ENCODE results near the gene NCAM2.

Gene NCAM2

GRCh38 chr21:21025742-21026141 lies 27.5 kb downstream of the NCAM2 start:
- Histone ChIP-seq H3K27ac (no peak overlapping the region), H3K27me3 (no peaks in the 10 kb centered on the region), H3K4me1 (no peaks in the 10 kb centered on the region), H3K9me3 (no peaks in the 10 kb centered on the region), H4K20me1 (no peaks in the 10 kb centered on the region), H3K36me3 (no peaks in the 10 kb centered on the region), H3K9ac (no peak overlapping the region), H3K4me3 (no peak overlapping the region), H3K4me2 (no peak overlapping the region)
- no peak for TF ChIP-seq Cebpa-rat (IDR thresholded peaks at IDR 0.05)

DNA sequence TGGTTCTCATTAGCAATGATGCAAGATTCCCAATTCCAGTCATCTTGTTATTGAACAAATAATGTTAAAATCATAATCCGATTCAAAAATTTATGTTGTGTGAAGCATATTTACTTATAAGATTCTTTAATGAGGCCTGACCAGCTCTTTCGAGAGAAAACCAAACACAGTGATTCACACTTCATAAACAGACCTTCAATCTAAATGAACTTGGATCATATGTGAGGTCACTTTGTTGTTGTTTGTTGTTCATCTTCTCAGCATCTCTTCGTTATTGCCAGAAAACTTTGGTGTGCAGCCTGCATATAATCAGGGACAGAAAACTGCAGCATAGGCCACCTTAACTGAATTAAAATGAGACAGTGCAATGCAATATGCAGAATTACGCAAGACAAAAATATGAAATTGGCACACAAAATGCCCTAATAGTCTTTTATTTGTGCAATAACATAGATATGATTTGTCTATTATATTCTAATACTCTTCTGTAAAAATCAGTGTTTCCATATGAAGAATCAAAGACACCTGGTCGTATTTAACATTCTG lies 30.1 kb downstream of the NCAM2 start:
- Histone ChIP-seq H4K20me1 (no peaks in the 10 kb centered on the region), H3K36me3 (no peaks in the 10 kb centered on the region), H3K27ac (no peak overlapping the region), H3K4me1 (no peaks in the 10 kb centered on the region), H3K4me2 (no peak overlapping the region), H3K9ac (no peak overlapping the region), H3K4me3 (no peak overlapping the region), H3K27me3 (no peaks in the 10 kb centered on the region), H3K9me3 (no peaks in the 10 kb centered on the region)
- no peak; the same call in 1 of the 2 replicates for TF ChIP-seq Cebpa-rat (IDR thresholded peaks at IDR 0.05)

DNA sequence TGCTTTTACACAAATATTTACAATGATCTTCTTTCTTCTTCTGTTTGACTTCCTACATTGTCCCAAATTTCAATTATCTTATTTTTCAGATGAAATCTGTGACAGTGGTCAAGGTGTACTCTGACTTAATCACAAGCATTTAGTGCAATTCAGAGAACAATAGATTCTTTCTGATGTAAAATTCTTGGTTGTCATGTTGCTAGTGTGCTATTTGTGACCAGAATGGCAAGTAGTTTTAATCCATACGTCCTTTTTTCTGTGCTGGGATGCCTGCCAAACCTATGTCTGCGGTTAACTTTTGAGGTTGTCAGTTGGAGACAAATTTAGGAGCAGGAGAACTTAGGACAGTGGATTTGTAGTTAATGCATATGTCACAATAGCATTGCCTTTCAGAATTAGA lies 31.0 kb downstream of the NCAM2 start:
- H3K4me3 ChIP-seq: no peak overlapping the region
- no peaks in the 10 kb centered on the region for H4K20me1 ChIP-seq
- no peak overlapping the region for H3K4me2 ChIP-seq
- H3K27me3 ChIP-seq: no peaks in the 10 kb centered on the region
- no peaks in the 10 kb centered on the region for H3K9me3 ChIP-seq
- H3K27ac ChIP-seq: no peak overlapping the region
- no peaks in the 10 kb centered on the region for H3K4me1 ChIP-seq
- no peak overlapping the region for H3K9ac ChIP-seq
- no peaks in the 10 kb centered on the region for H3K36me3 ChIP-seq
- TF ChIP-seq Cebpa-rat (IDR thresholded peaks at IDR 0.05): no peak

DNA sequence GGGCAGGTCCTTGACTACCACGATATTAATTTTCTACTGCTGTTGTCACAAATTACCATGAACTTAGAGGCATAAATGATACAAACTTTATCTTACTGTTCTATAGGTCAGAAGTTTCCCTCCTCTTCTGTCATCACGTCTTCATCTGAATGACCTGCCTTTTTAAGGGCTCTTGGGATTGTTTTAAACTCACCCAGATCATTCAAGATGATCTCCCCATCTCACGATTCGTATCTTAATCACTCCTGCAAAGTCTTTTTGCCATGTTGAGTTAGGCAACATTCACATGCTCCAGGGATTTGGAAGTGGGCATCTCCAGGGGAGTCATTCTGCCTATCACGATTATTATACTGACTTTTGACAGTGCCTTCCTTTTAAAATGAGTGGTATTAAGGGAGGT lies 32.1 kb downstream of the NCAM2 start:
- no peaks in the 10 kb centered on the region for H3K36me3 ChIP-seq
- H3K27ac ChIP-seq: no peak overlapping the region
- no peak overlapping the region for H3K4me3 ChIP-seq
- H3K9ac ChIP-seq: no peak overlapping the region
- no peaks in the 10 kb centered on the region for H3K9me3 ChIP-seq
- no peaks in the 10 kb centered on the region for H3K27me3 ChIP-seq
- no peak overlapping the region for H3K4me2 ChIP-seq
- H3K4me1 ChIP-seq: no peaks in the 10 kb centered on the region
- TF ChIP-seq Cebpa-rat (IDR thresholded peaks at IDR 0.05): no peak
- H4K20me1 ChIP-seq: no peaks in the 10 kb centered on the region

GRCh38 chr21:21034036-21034435 lies 35.8 kb downstream of the NCAM2 start:
- no peak overlapping the region for H3K4me2 ChIP-seq

DNA sequence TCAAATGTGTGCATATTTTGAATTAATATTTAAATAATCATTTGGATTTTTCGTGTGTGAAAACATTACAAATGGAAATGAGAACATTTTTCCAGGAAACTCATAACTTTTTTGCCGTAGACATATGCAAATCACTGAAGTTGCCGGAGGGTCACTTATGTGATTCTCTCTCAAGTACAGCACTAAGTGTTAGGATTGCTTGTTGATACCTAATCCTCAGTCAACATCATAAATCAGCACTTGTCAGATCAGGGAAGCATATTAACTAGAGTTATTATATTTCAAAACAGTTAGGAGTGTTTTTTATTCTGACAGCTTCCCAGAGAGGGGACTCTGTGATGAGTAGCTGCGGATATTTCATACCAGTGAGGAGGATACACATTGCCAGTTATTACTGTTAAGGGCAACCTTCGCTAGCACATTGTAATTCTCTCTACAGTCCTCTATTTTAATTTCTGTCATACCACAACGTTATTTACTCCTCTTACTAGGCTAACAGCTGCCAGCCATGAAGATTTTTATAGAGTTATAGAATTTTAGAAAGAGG lies 41.5 kb downstream of the NCAM2 start:
- H4K20me1 ChIP-seq: no peaks in the 10 kb centered on the region
- no peak overlapping the region for H3K27ac ChIP-seq
- no peaks in the 10 kb centered on the region for H3K4me1 ChIP-seq
- no peak overlapping the region for H3K4me3 ChIP-seq
- no peak for TF ChIP-seq Cebpa-rat (IDR thresholded peaks at IDR 0.05)
- no peak overlapping the region for H3K9ac ChIP-seq
- H3K27me3 ChIP-seq: no peaks in the 10 kb centered on the region
- no peaks in the 10 kb centered on the region for H3K9me3 ChIP-seq
- no peak overlapping the region for H3K4me2 ChIP-seq
- no peaks in the 10 kb centered on the region for H3K36me3 ChIP-seq

More at GRCh38 chr21:21034036-21034435, 35.8 kb downstream of the NCAM2 start:
- H3K36me3 ChIP-seq: no peaks in the 10 kb centered on the region
- no peaks in the 10 kb centered on the region for H3K9me3 ChIP-seq
- no peak overlapping the region for H3K4me3 ChIP-seq
- H3K27ac ChIP-seq: no peak overlapping the region
- no peaks in the 10 kb centered on the region for H4K20me1 ChIP-seq
- TF ChIP-seq Cebpa-rat (IDR thresholded peaks at IDR 0.05): no peak
- H3K4me1 ChIP-seq: no peaks in the 10 kb centered on the region
- H3K27me3 ChIP-seq: no peaks in the 10 kb centered on the region
- no peak overlapping the region for H3K9ac ChIP-seq

DNA sequence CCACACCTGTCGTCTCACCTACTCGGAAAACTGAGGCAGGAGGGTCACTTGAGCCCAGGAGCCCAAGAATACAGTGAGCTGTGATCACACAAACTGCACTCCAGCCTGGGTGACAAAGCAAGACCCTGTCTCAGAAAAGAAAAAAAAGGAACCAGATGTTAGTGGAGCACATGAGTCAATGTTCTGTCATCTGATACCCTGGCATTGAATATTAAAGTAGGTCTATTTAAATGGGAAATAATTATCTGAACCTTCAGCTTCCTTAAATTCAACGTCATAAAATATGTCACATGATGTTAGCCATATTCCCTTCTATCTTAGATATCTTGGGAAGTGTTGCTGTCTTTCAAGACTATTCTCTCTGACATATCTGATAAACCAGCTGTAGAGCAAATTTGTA lies 47.3 kb downstream of the NCAM2 start:
- H3K4me2 ChIP-seq: no peak overlapping the region
- no peaks in the 10 kb centered on the region for H3K9me3 ChIP-seq
- H3K4me1 ChIP-seq: no peaks in the 10 kb centered on the region
- H3K36me3 ChIP-seq: no peaks in the 10 kb centered on the region
- no peak overlapping the region for H3K4me3 ChIP-seq
- no peak for TF ChIP-seq Cebpa-rat (IDR thresholded peaks at IDR 0.05)
- no peak overlapping the region for H3K27ac ChIP-seq
- H3K9ac ChIP-seq: no peak overlapping the region
- H3K27me3 ChIP-seq: no peaks in the 10 kb centered on the region
- no peaks in the 10 kb centered on the region for H4K20me1 ChIP-seq

GRCh38 chr21:21046063-21046462 lies 47.9 kb downstream of the NCAM2 start:
- H3K27ac ChIP-seq: no peak overlapping the region
- H3K9ac ChIP-seq: no peak overlapping the region
- no peaks in the 10 kb centered on the region for H3K9me3 ChIP-seq
- TF ChIP-seq Cebpa-rat (IDR thresholded peaks at IDR 0.05): no peak
- no peak overlapping the region for H3K4me3 ChIP-seq
- no peaks in the 10 kb centered on the region for H3K36me3 ChIP-seq
- no peaks in the 10 kb centered on the region for H4K20me1 ChIP-seq
- no peaks in the 10 kb centered on the region for H3K27me3 ChIP-seq
- H3K4me2 ChIP-seq: no peak overlapping the region
- no peaks in the 10 kb centered on the region for H3K4me1 ChIP-seq

DNA sequence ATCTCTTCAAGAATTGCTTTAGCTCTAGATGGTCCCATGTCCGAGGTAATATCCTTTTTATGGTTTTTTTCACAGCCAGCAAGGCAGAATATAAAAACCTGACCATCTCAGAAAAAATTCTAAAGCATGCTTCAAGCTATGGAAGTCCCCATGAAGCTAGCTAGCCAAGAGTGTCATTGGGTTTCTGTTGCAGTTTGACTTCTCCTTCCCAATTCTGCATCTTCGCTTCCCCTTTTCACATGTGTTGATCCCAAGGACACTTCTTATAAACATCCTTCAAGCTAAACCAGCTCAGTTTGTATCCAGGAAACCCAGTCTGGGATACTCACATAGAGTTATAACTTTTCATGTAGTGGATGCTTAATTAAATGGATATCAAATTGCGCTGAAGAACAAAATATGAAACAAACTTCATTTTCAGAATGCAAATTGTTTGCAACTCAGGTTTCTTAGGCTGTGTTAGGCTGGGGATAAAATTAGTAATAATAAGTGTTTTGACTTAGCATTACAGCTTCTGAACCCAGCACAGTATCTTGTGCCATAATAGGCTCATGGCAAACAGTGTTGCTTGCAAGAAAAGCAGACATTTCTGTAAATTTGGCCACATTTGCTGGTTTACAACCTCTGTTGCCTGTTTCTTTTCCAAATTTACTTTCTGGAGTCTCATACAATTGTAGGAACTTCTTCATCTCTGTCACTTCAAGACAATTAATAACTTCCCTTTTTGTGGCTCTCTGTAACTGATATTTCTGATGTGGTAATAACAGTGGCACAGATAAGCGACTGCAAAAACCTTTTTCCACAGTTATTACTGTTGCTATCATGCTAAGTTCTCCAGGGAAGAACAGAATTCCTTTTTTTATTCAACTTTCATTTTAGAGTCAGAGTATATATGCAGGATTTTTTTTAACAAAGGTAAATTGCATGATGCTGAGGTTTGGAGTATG lies 53.2 kb downstream of the NCAM2 start:
- Histone ChIP-seq H3K9ac (no peak overlapping the region), H3K4me3 (no peak overlapping the region), H3K27ac (no peak overlapping the region), H3K4me2 (no peak overlapping the region), H3K36me3 (no peaks in the 10 kb centered on the region), H3K9me3 (no peaks in the 10 kb centered on the region), H4K20me1 (no peaks in the 10 kb centered on the region), H3K27me3 (no peaks in the 10 kb centered on the region), H3K4me1 (no peaks in the 10 kb centered on the region; the same call in 1 of the 2 replicates)
- no peak for TF ChIP-seq Cebpa-rat (IDR thresholded peaks at IDR 0.05)

GRCh38 chr21:21052672-21053071 lies 54.5 kb downstream of the NCAM2 start:
- H3K27me3 ChIP-seq: no peaks in the 10 kb centered on the region
- no peak overlapping the region for H3K4me2 ChIP-seq
- H3K4me3 ChIP-seq: no peak overlapping the region
- no peaks in the 10 kb centered on the region for H3K36me3 ChIP-seq
- H3K4me1 ChIP-seq: no peaks in the 10 kb centered on the region; the same call in 1 of the 2 replicates
- H3K27ac ChIP-seq: no peak overlapping the region
- H3K9ac ChIP-seq: no peak overlapping the region
- no peak for TF ChIP-seq Cebpa-rat (IDR thresholded peaks at IDR 0.05)
- no peaks in the 10 kb centered on the region for H4K20me1 ChIP-seq
- H3K9me3 ChIP-seq: no peaks in the 10 kb centered on the region
